Endothelial cell of umbilical vein (primary cell): ENCODE results near the gene CEP85. TPM values are rescaled to one million over a fixed set of nuclear protein-coding genes. Genes with fewer than 3 reads are reported as not detected.

Source experiments
- BruUV-seq: library from RNA; stranded (reverse); fragments of 400-500 nt; replicated peaks from 2 replicates; lab custom pipeline; 2021; lab: Mats Ljungman, UMichigan
- CTCF ChIA-PET: fragments of 300-600, 350-600 bp; sonication (Branson Sonifier 250); formaldehyde crosslinking; loops from one replicate; lab custom pipeline; 2021; ENCODE audit warnings: antibody characterized with exemption, inconsistent platforms; lab: Charles Lee
- POLR2A ChIA-PET: fragments of 300-600, 350-600 bp; sonication (Branson Sonifier 250); formaldehyde crosslinking; loops from one replicate; lab custom pipeline; 2021; ENCODE audit warnings: antibody characterized with exemption, inconsistent platforms; lab: Charles Lee
- DNase-seq: peaks from one replicate; pipeline ENCODE4 v3.0.0-alpha.2; 2011; ENCODE audit warnings: low read depth, low spot score
- FAIRE-seq: peaks from 2 replicates; lab custom pipeline; 2011; peaks lifted over from hg19 to GRCh38; lab: Jason Lieb, UNC
- H2AFZ ChIP-seq: 2 replicates; pipeline ENCODE4 v1.6.0; 2012; ENCODE audit warnings: low read depth, low read length, control low read depth, inconsistent platforms
- H3K27ac ChIP-seq: 2 replicates; pipeline ENCODE4 v1.5.1; 2011; ENCODE audit warnings: low read depth, mild to moderate bottlenecking, control low read depth, low read length, moderate library complexity; ENCODE audit not compliant: insufficient read depth
- H3K27me3 ChIP-seq, 2 experiments: 2 replicates each; pipeline versions ENCODE4 v1.6.0 to v1.6.1; 2011; ENCODE audit warnings: low read length in 2 of 2, mixed read lengths in 1 of 2; ENCODE audit not compliant: control insufficient read depth in 2 of 2, insufficient read depth in 2 of 2
- H3K36me3 ChIP-seq, 2 experiments: 2 replicates in 1 of 2; 3 replicates in 1 of 2; pipeline ENCODE4 v1.5.1; 2011; ENCODE audit warnings: low read length in 2 of 2, mild to moderate bottlenecking in 1 of 2, moderate library complexity in 1 of 2; ENCODE audit not compliant: control insufficient read depth in 2 of 2, insufficient read depth in 2 of 2; ENCODE audit errors: extremely low read depth in 1 of 2
- H3K4me1 ChIP-seq: 3 replicates; pipeline ENCODE4 v1.5.1; 2011; ENCODE audit warnings: mild to moderate bottlenecking, low read length; ENCODE audit not compliant: control insufficient read depth, insufficient read depth; ENCODE audit errors: extremely low read depth
- H3K4me2 ChIP-seq: 2 replicates; pipeline ENCODE4 v1.6.1; 2011; ENCODE audit warnings: low read length, control low read depth, mixed read lengths; ENCODE audit not compliant: insufficient read depth
- H3K4me3 ChIP-seq, 3 experiments: fragments of 200-600 bp in 1 of 3; sonication (generic), shearing (Covaris generic) in 1 of 3; replicated peaks in 1 of 3; 2 replicates each; pipeline ENCODE4 v1.5.1; 2011 to 2016; ENCODE audit warnings: control low read depth in 3 of 3, low read length in 3 of 3, mild to moderate bottlenecking in 2 of 3, inconsistent platforms in 1 of 3, low read depth in 1 of 3, moderate library complexity in 1 of 3; ENCODE audit not compliant: insufficient read depth in 1 of 3
- H3K79me2 ChIP-seq: 2 replicates; pipeline ENCODE4 v1.6.0; 2012; ENCODE audit warnings: low read length, inconsistent platforms; ENCODE audit not compliant: control insufficient read depth, insufficient read depth
- H3K9ac ChIP-seq: replicated peaks from 2 replicates; pipeline ENCODE3; 2011; ENCODE audit warnings: low read length, control low read depth; ENCODE audit not compliant: insufficient read depth; ENCODE audit errors: extremely low read depth
- H3K9me1 ChIP-seq: replicated peaks from 3 replicates; pipeline ENCODE4 v1.6.0; 2011; ENCODE audit warnings: mild to moderate bottlenecking, low read length; ENCODE audit not compliant: control insufficient read depth, insufficient read depth; ENCODE audit errors: extremely low read depth
- H3K9me3 ChIP-seq: replicated peaks from 2 replicates; pipeline ENCODE4 v1.5.1; 2012; ENCODE audit warnings: low read length, inconsistent platforms; ENCODE audit not compliant: control insufficient read depth, insufficient read depth
- H4K20me1 ChIP-seq: replicated peaks from 2 replicates; pipeline ENCODE3; 2011; ENCODE audit warnings: mild to moderate bottlenecking, low read length; ENCODE audit not compliant: control insufficient read depth, insufficient read depth; ENCODE audit errors: extremely low read depth
- CTCF ChIP-seq, 2 donors: IDR thresholded peaks; 1 replicate in 1 of 2; 2 replicates in 1 of 2; pipeline ENCODE4 v1.5.1; 2011; ENCODE audit warnings: low read length in 2 of 2, mild to moderate bottlenecking in 2 of 2, moderate library complexity in 2 of 2, control low read depth in 1 of 2, inconsistent platforms in 1 of 2, low read depth in 1 of 2; ENCODE audit not compliant: insufficient read depth in 1 of 2; ENCODE audit errors: extremely low read depth in 1 of 2
- EZH2 ChIP-seq: IDR thresholded peaks from 2 replicates; pipeline ENCODE4 v1.6.1; 2012; ENCODE audit warnings: borderline replicate concordance, low read depth, mild to moderate bottlenecking, moderate library complexity, low read length, inconsistent platforms; ENCODE audit not compliant: severe bottlenecking
- FOS ChIP-seq: IDR thresholded peaks from 2 replicates; pipeline ENCODE4 v1.6.1; 2011; ENCODE audit warnings: mild to moderate bottlenecking, low read length, moderate library complexity, borderline replicate concordance; ENCODE audit not compliant: insufficient read depth
- GATA2 ChIP-seq: IDR thresholded peaks from 2 replicates; pipeline ENCODE4 v1.7.0; 2011; ENCODE audit warnings: low read depth, mild to moderate bottlenecking, moderate library complexity, mixed read lengths, low read length; ENCODE audit not compliant: insufficient read length, insufficient read depth
- JUN ChIP-seq: IDR thresholded peaks from 2 replicates; pipeline ENCODE4 v1.6.1; 2011; ENCODE audit warnings: borderline replicate concordance, low read depth; ENCODE audit not compliant: insufficient read length, insufficient read depth
- MAX ChIP-seq: IDR thresholded peaks from 2 replicates; pipeline ENCODE4 v1.6.1; 2011; ENCODE audit not compliant: insufficient read depth, insufficient read length
- MYC ChIP-seq: IDR thresholded peaks from one replicate; pipeline ENCODE4 v1.6.1; 2011; ENCODE audit warnings: mild to moderate bottlenecking, low read depth, low read length
- POLR2A ChIP-seq: IDR thresholded peaks from 2 replicates; pipeline ENCODE4 v1.6.1; 2012; ENCODE audit warnings: low read depth, mild to moderate bottlenecking, control low read depth, low read length
- POLR2AphosphoS5 ChIP-seq: IDR thresholded peaks from 2 replicates; pipeline ENCODE4 v1.6.1; 2012; ENCODE audit warnings: low read depth, mild to moderate bottlenecking, control low read depth, low read length, moderate library complexity; ENCODE audit not compliant: insufficient read depth
- dilution Hi-C: fragments of 300-500 bp; cut with MboI; formaldehyde crosslinking; loops from one replicate; pipeline ENCODE4 v1.15.0; 2019; ENCODE audit warnings: low sequenced_read_pairs; ENCODE audit not compliant: extremely low pct_ligation_motif_present
- intact Hi-C: fragments of 100-400 bp; cut with micrococcal nuclease; formaldehyde crosslinking; loops from one replicate; pipeline ENCODE4 v1.10.0; 2022
- polyA plus RNA-seq, 4 experiments: library from polyadenylated mRNA; depleted of rRNA in 3 of 4; stranded (reverse) in 3 of 4; unstranded in 1 of 4; fragments of >200 nt; gene quantifications; 2 replicates each; pipeline versions ENCODE4 v1.2.1 to v1.2.3, GENCODE V29; 2011 to 2012; ENCODE audit warnings: missing spikeins in 1 of 4
- total RNA-seq: library from RNA; stranded (reverse); gene quantifications from 2 replicates; pipeline ENCODE4 v1.2.3, GENCODE V29; 2021

CEP85 gene
- total and polyA plus RNA-seq, 2 donors (not counting 3 experiments of a cell fraction or from before 2014, with no cell fraction given), result 15.2 to 17.8 TPM

- no peak overlapping the region for H3K9ac ChIP-seq
- H3K79me2 ChIP-seq, result peaks cover 30% of the 10 kb centered on the region
- H2AFZ ChIP-seq, result no peak overlapping the region
- no peak overlapping the region for H3K4me2 ChIP-seq
- dilution Hi-C loops (no loop called here), intact Hi-C loops (loop anchor here (2.0 to 5.0 kb wide), 3 partner anchors 43 to 240 kb away; partner anchors contain the start of genes CEP85 and HMGN2)
- H4K20me1 ChIP-seq, result no peaks in the 10 kb centered on the region
- ChIA-PET POLR2A (no interaction called here), CTCF (interaction anchor here (1.7 to 9.1 kb wide), 2 partner anchors 42 to 87 kb away, joined by 4 to 132 read pairs; partner anchors contain the start of gene CD52)
- H3K4me3 ChIP-seq, result no peak overlapping the region
- DNase-seq (no peak), FAIRE-seq (no peak)
- H3K4me1 ChIP-seq, result peaks cover 39% of the 10 kb centered on the region
- no peaks in the 10 kb centered on the region for H3K9me1 ChIP-seq
- H3K27ac ChIP-seq, result no peak overlapping the region
- BruUV-seq, result no TSS peak
- H3K27me3 ChIP-seq, result no peaks in the 10 kb centered on the region
- TF ChIP-seq JUN, result no peak
- no peak for TF ChIP-seq MYC
- TF ChIP-seq CTCF (IDR thresholded peaks at IDR 0.05; ENCODE audit: extremely low read depth in 1 of 2, insufficient read depth in 1 of 2, low read depth in 1 of 2, low read length in 2 of 2), result no peak
- TF ChIP-seq FOS, result no peak
- TF ChIP-seq MAX, result no peak
- no peak for TF ChIP-seq GATA2
- TF ChIP-seq EZH2, result no peak
- no peak for TF ChIP-seq POLR2A
- TF ChIP-seq POLR2AphosphoS5, result no peak
- H3K36me3 ChIP-seq, result peaks cover 3 to 9% of the 10 kb centered on the region in 2 experiments
- no peaks in the 10 kb centered on the region for H3K9me3 ChIP-seq
Observed at GRCh38 chr1:26277719-26278118, 43.7 kb downstream of the CEP85 start.
